Panc1 (cell line): ENCODE results near the gene KIAA1671.

Experiments used
- POLR2AphosphoS5 ChIP-seq: IDR thresholded peaks from 2 replicates; pipeline ENCODE4 v1.6.1; 2012; ENCODE audit warnings: mild to moderate bottlenecking, low read depth, low read length, moderate library complexity
- SIN3A ChIP-seq: IDR thresholded peaks from 2 replicates; pipeline ENCODE4 v1.6.1; 2012; ENCODE audit warnings: low read depth, mild to moderate bottlenecking, low read length, moderate library complexity, borderline replicate concordance; ENCODE audit not compliant: insufficient read depth
- TCF7L2 ChIP-seq: IDR thresholded peaks from 2 replicates; pipeline ENCODE4 v1.6.1; 2011; ENCODE audit warnings: mild to moderate bottlenecking, low read depth, low read length, inconsistent platforms
- TF ChIP-seq, protein P1 (sequence below): fragments of 450-650 bp; IDR thresholded peaks from 2 replicates; pipeline ENCODE4 v1.5.1; 2017; ENCODE audit warnings: mild to moderate bottlenecking

DNA sequence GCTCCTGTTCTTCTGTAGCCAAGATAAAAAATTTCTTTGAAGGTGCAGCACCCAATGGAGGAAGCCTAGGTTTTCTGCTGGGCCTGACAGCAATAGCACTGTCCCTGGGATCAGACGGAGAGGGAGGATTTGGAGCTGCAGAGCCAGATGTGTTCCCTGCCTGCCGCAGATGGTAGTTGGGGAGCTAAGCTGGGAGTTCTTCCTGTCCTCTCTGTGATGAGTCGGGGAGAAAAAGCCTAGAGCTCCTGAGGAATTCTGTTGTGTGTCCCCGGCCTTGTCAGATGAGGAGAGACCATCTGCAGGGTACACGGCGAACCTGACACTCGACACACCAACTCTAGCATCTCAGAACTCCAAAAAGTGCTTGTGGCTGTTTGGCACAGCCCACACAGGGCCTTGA is 143.4 kb downstream of the KIAA1671 start:
- TF ChIP-seq, protein P1, sequence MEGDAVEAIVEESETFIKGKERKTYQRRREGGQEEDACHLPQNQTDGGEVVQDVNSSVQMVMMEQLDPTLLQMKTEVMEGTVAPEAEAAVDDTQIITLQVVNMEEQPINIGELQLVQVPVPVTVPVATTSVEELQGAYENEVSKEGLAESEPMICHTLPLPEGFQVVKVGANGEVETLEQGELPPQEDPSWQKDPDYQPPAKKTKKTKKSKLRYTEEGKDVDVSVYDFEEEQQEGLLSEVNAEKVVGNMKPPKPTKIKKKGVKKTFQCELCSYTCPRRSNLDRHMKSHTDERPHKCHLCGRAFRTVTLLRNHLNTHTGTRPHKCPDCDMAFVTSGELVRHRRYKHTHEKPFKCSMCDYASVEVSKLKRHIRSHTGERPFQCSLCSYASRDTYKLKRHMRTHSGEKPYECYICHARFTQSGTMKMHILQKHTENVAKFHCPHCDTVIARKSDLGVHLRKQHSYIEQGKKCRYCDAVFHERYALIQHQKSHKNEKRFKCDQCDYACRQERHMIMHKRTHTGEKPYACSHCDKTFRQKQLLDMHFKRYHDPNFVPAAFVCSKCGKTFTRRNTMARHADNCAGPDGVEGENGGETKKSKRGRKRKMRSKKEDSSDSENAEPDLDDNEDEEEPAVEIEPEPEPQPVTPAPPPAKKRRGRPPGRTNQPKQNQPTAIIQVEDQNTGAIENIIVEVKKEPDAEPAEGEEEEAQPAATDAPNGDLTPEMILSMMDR: no peak
- TF ChIP-seq SIN3A (no peak), POLR2AphosphoS5 (no peak), TCF7L2 (no peak)
